CD4-positive, alpha-beta memory T cell (primary cell): ENCODE measurements around the gene IFT172. TPM values are rescaled to one million over a fixed set of nuclear protein-coding genes. Genes with fewer than 3 reads are reported as not detected.
"Not testable (repeated sequence)": the region's sequence is repeated elsewhere in the genome, so short reads cannot be mapped to it uniquely, and the experiment has no call there.

Source experiments
- CTCF ChIA-PET: fragments of 350-600 bp; sonication (Branson Sonifier 250); formaldehyde crosslinking; loops from one replicate; lab custom pipeline; 2021; ENCODE audit warnings: inconsistent platforms; ENCODE audit not compliant: partially characterized antibody; lab: Charles Lee
- POLR2A ChIA-PET: fragments of 350-600 bp; sonication (Branson Sonifier 250); formaldehyde crosslinking; loops from one replicate; lab custom pipeline; 2021; ENCODE audit not compliant: partially characterized antibody; lab: Charles Lee
- DNase-seq, 5 donors: peaks; one replicate each; pipeline versions ENCODE4 v3.0.0 to v3.0.0-alpha.2; 2020 to 2022; ENCODE audit warnings: mixed read lengths in 1 of 5
- H3K27ac ChIP-seq: one replicate; pipeline ENCODE4 v1.7.0; 2013; ENCODE audit warnings: low read depth, low read length
- H3K27me3 ChIP-seq: 2 replicates; pipeline ENCODE4 v1.7.0; 2013; ENCODE audit warnings: mild to moderate bottlenecking, low read length, moderate library complexity; ENCODE audit not compliant: insufficient read depth
- H3K36me3 ChIP-seq: 2 replicates; pipeline ENCODE4 v1.7.0; 2013; ENCODE audit warnings: mild to moderate bottlenecking, low read length, moderate library complexity; ENCODE audit not compliant: insufficient read depth
- H3K4me1 ChIP-seq: 2 replicates; pipeline ENCODE4 v1.7.0; 2013; ENCODE audit warnings: mild to moderate bottlenecking, low read length, moderate library complexity; ENCODE audit not compliant: insufficient read depth
- H3K4me3 ChIP-seq, 2 donors: one replicate each; pipeline ENCODE4 v1.7.0; 2013; ENCODE audit warnings: low read length in 2 of 2, mild to moderate bottlenecking in 1 of 2
- H3K9me3 ChIP-seq, 2 donors: one replicate each; pipeline ENCODE4 v1.7.0; 2013; ENCODE audit warnings: low read length in 2 of 2, control low read depth in 1 of 2; ENCODE audit not compliant: control insufficient read depth in 1 of 2
- H3K27ac Mint-ChIP-seq, 7 donors: one replicate each; pipeline ENCODE4 v1.8.0; 2020 to 2021; ENCODE audit warnings: mixed read lengths in 7 of 7, mild to moderate bottlenecking in 6 of 7, inconsistent platforms in 3 of 7, moderate library complexity in 3 of 7
- H3K27me3 Mint-ChIP-seq, 2 donors: one replicate each; pipeline ENCODE4 v1.8.0; 2020 to 2021; ENCODE audit warnings: mixed read lengths in 2 of 2
- H3K36me3 Mint-ChIP-seq, 2 donors: one replicate each; pipeline ENCODE4 v1.8.0; 2020 to 2021; ENCODE audit warnings: mixed read lengths in 2 of 2, inconsistent platforms in 1 of 2, mild to moderate bottlenecking in 1 of 2
- H3K4me1 Mint-ChIP-seq, 4 donors: one replicate each; pipeline ENCODE4 v1.8.0; 2020 to 2021; ENCODE audit warnings: mixed read lengths in 4 of 4, mild to moderate bottlenecking in 1 of 4
- H3K4me3 Mint-ChIP-seq, 8 donors: one replicate each; pipeline ENCODE4 v1.8.0; 2020 to 2021; ENCODE audit warnings: mixed read lengths in 8 of 8, mild to moderate bottlenecking in 7 of 8, moderate library complexity in 6 of 8, inconsistent platforms in 3 of 8
- H3K9me3 Mint-ChIP-seq, 8 donors: one replicate each; pipeline ENCODE4 v1.8.0; 2020 to 2021; ENCODE audit warnings: mixed read lengths in 8 of 8, mild to moderate bottlenecking in 5 of 8, inconsistent platforms in 3 of 8, moderate library complexity in 1 of 8
- intact Hi-C: fragments of 100-400 bp; cut with micrococcal nuclease; formaldehyde crosslinking; loops from one replicate; pipeline ENCODE4 v1.15.1; 2023
- polyA plus RNA-seq, 2 donors: library from polyadenylated mRNA; unstranded; fragments of 300-500 nt; fragmentation: Illumina TruSeq; gene quantifications; one replicate each; pipeline ENCODE4 v1.2.3, GENCODE V29; 2021
- total RNA-seq, 2 experiments: library from RNA; stranded (reverse); gene quantifications; one replicate each; pipeline ENCODE4 v1.2.3, GENCODE V29; 2021

Gene IFT172
- total and polyA plus RNA-seq, 4 experiments from 2014 or later, result 2.1 to 24.4 (median 14.4) TPM

GRCh38 chr2:27425039-27425438, 64.5 kb downstream of the IFT172 start:
- H3K4me1 Mint-ChIP-seq, result peaks cover 11 to 22% (median 15%) of the 10 kb centered on the region in 4 donors
- CTCF ChIA-PET, H3K27ac ChIP-seq, H3K27ac Mint-ChIP-seq, H3K36me3 Mint-ChIP-seq, H3K27me3 Mint-ChIP-seq, H3K4me3 Mint-ChIP-seq, H3K4me3 ChIP-seq, H3K27me3 ChIP-seq, H3K36me3 ChIP-seq, DNase-seq, H3K9me3 ChIP-seq, H3K9me3 Mint-ChIP-seq: not testable (repeated sequence)
- peaks cover 16% of the 10 kb centered on the region for H3K4me1 ChIP-seq
- intact Hi-C loops, result loop anchor here (5.0 kb wide), 2 partner anchors 213 to 338 kb away; partner anchors contain the start of genes ATRAID, KHK and SLC5A6
- POLR2A ChIA-PET, result interaction anchor here (0.6 kb wide), 1 partner anchor 9 kb away, joined by 3 read pairs; no protein-coding TSS in a partner anchor

DNA sequence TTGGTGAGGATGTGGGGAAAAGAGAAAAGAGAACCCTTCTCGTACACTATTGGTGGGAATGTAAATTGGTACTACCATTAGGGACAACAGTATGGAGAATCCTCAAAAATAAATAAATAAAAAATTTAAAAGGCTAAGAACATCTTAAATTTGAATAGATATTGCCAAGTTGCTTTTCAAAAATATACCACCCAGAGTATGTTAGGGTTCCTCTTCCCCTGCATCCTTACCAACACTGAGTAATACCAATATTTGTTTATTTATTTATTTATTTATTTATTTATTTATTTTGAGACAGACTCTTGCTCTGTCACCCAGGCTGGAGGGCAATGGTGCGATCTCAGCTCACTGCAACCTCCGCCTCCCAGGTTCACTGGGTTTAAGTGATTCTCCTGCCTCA, 66.6 kb downstream of the IFT172 start:
- Histone ChIP-seq H3K27ac (no peak overlapping the region), H3K4me3 (no peak overlapping the region), H3K4me1 (peaks cover 6% of the 10 kb centered on the region), H3K9me3 (no peaks in the 10 kb centered on the region), H3K36me3 (no peaks in the 10 kb centered on the region), H3K27me3 (no peaks in the 10 kb centered on the region)
- intact Hi-C loops, result no loop called here
- ChIA-PET POLR2A (interaction anchor here (1.7 kb wide), 1 partner anchor 67 kb away, joined by 4 read pairs; the partner anchor contains the start of gene GTF3C2), CTCF (interaction anchor here (0.6 kb wide), 1 partner anchor 623 kb away, joined by 3 read pairs; no protein-coding TSS in a partner anchor)
- H3K36me3 Mint-ChIP-seq, result no peaks in the 10 kb centered on the region
- no peaks in the 10 kb centered on the region for H3K27me3 Mint-ChIP-seq
- DNase-seq, result no peak
- H3K4me1 Mint-ChIP-seq, result peaks cover 4 to 7% (median 5%) of the 10 kb centered on the region in 4 donors
- H3K9me3 Mint-ChIP-seq, result no peaks in the 10 kb centered on the region
- peak overlapping the region in 1 of 7 donors; percentile 29 for H3K27ac Mint-ChIP-seq
- H3K4me3 Mint-ChIP-seq, result no peak overlapping the region

GRCh38 chr2:27421660-27422250, 67.8 kb downstream of the IFT172 start:
- intact Hi-C loops, result no loop called here
- H3K4me3 ChIP-seq, result no peak overlapping the region
- peak in 1 of 5 donors; percentile 22 for DNase-seq
- CTCF ChIA-PET, result no interaction called here
- Mint-ChIP-seq H3K4me1 (no peaks in the 10 kb centered on the region), H3K36me3 (no peaks in the 10 kb centered on the region), H3K27ac (no peak overlapping the region), H3K4me3 (no peak overlapping the region), H3K9me3 (no peaks in the 10 kb centered on the region), H3K27me3 (no peaks in the 10 kb centered on the region)
- H3K27me3 ChIP-seq, result no peaks in the 10 kb centered on the region
- no peak overlapping the region for H3K27ac ChIP-seq
- H3K9me3 ChIP-seq, result no peaks in the 10 kb centered on the region
- H3K36me3 ChIP-seq, result no peaks in the 10 kb centered on the region
- no peaks in the 10 kb centered on the region for H3K4me1 ChIP-seq
- POLR2A ChIA-PET, result no interaction called here

GRCh38 chr2:27420996-27421395, 68.5 kb downstream of the IFT172 start:
- Histone ChIP-seq H3K4me1 (no peaks in the 10 kb centered on the region), H3K27ac (no peak overlapping the region), H3K9me3 (no peaks in the 10 kb centered on the region), H3K27me3 (no peaks in the 10 kb centered on the region), H3K36me3 (no peaks in the 10 kb centered on the region), H3K4me3 (no peak overlapping the region)
- Mint-ChIP-seq H3K36me3 (no peaks in the 10 kb centered on the region), H3K9me3 (no peaks in the 10 kb centered on the region), H3K4me3 (no peak overlapping the region), H3K27me3 (no peaks in the 10 kb centered on the region), H3K27ac (no peak overlapping the region), H3K4me1 (no peaks in the 10 kb centered on the region)
- CTCF ChIA-PET, result no interaction called here
- intact Hi-C loops, result no loop called here
- no peak for DNase-seq
- POLR2A ChIA-PET, result no interaction called here

- intact Hi-C loops, result no loop called here
- no peaks in the 10 kb centered on the region for H3K9me3 Mint-ChIP-seq
- POLR2A ChIA-PET, result no interaction called here
These were observed 73.4 kb downstream of the IFT172 start for GRCh38 chr2:27416151-27416550.

DNA sequence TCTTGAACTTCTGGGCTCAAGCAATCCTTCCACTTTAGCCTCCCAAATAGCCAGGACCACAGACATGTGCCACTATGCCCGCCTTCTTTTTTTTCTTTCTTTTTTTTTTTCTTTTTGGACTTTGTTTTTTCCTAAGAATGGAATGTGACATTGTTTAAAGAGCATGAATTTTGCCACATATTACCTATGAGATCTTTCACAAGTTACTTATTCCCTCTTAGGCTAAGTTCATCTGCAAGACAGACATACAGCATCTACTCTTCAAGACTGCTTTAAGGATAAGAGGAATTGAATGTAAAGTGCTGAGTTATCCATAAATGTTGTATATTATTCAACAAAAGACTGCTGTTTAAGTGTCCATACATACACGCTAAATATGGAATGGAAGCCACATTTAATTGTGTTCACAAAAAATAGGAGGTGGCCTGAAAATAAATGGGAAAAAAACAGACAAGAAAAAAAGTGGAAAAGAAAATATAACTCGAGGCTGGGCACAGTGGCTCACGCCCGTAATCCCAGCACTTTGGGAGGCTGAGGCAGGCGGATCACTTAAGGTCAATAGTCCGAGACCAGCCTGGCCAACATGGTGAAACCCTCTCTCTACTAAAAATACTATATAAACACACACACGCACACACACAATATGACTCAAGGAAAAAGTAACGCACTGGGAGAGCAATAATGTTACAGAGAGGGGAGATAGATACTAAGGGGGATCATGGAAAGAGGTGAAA, 77.0 kb downstream of the IFT172 start:
- Histone ChIP-seq H3K27me3 (no peaks in the 10 kb centered on the region), H3K9me3 (no peaks in the 10 kb centered on the region), H3K27ac (no peak overlapping the region), H3K36me3 (no peaks in the 10 kb centered on the region), H3K4me3 (no peak overlapping the region), H3K4me1 (peaks cover 18% of the 10 kb centered on the region)
- H3K36me3 Mint-ChIP-seq, result peaks cover 0 to 7% of the 10 kb centered on the region in 2 donors
- ChIA-PET POLR2A (no interaction called here), CTCF (no interaction called here)
- no peaks in the 10 kb centered on the region for H3K9me3 Mint-ChIP-seq
- peaks cover 14 to 25% (median 18%) of the 10 kb centered on the region in 4 donors for H3K4me1 Mint-ChIP-seq
- H3K27ac Mint-ChIP-seq, result peak overlapping the region in 2 of 7 donors; percentile 14 to 62
- H3K4me3 Mint-ChIP-seq, result no peak overlapping the region
- peaks cover 1 to 2% of the 10 kb centered on the region in 2 donors for H3K27me3 Mint-ChIP-seq
- intact Hi-C loops, result no loop called here
- no peak for DNase-seq

More at GRCh38 chr2:27416151-27416550, 73.4 kb downstream of the IFT172 start:
- no peaks in the 10 kb centered on the region for H3K36me3 ChIP-seq
- H3K9me3 ChIP-seq, result no peaks in the 10 kb centered on the region
- no peaks in the 10 kb centered on the region for H3K27me3 ChIP-seq
- CTCF ChIA-PET, result no interaction called here
- no peak overlapping the region for H3K4me3 ChIP-seq
- no peak for DNase-seq
- Mint-ChIP-seq H3K27me3 (peaks cover 1 to 2% of the 10 kb centered on the region in 2 donors), H3K27ac (peak overlapping the region in 1 of 7 donors; percentile 75), H3K4me1 (peaks cover 0 to 4% (median 4%) of the 10 kb centered on the region in 4 donors), H3K36me3 (no peaks in the 10 kb centered on the region), H3K4me3 (no peak overlapping the region)
- no peak overlapping the region for H3K27ac ChIP-seq
- H3K4me1 ChIP-seq, result no peaks in the 10 kb centered on the region
